ENCODE data around the gene PLCD3.

DNA sequence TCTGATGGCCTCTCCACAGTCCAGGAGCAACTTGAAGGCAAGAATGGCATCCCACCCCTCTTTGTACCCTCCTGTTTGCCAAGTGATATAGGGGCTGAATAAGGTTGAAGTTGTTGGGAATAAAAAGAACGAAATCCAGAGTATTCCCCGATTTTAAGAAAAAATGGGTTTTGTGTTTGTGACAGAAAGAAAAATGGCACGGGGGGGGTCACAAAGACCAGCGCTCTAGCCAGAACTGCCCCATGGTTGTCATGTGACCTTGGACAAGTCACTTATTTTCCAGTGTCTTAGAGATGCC, 14.2 kb upstream of the PLCD3 start:
- TF ChIP-seq, protein P1, sequence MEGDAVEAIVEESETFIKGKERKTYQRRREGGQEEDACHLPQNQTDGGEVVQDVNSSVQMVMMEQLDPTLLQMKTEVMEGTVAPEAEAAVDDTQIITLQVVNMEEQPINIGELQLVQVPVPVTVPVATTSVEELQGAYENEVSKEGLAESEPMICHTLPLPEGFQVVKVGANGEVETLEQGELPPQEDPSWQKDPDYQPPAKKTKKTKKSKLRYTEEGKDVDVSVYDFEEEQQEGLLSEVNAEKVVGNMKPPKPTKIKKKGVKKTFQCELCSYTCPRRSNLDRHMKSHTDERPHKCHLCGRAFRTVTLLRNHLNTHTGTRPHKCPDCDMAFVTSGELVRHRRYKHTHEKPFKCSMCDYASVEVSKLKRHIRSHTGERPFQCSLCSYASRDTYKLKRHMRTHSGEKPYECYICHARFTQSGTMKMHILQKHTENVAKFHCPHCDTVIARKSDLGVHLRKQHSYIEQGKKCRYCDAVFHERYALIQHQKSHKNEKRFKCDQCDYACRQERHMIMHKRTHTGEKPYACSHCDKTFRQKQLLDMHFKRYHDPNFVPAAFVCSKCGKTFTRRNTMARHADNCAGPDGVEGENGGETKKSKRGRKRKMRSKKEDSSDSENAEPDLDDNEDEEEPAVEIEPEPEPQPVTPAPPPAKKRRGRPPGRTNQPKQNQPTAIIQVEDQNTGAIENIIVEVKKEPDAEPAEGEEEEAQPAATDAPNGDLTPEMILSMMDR (IDR thresholded peaks at IDR 0.05 in 2 of 3, conservative IDR thresholded peaks at IDR 0.05 in 1 of 3; ENCODE audit: insufficient read depth in 2 of 3, low read depth in 1 of 3, low read length in 3 of 3): no peak
- TF ChIP-seq YY1 (IDR thresholded peaks at IDR 0.05; ENCODE audit: borderline replicate concordance in 1 of 3, control insufficient read depth in 1 of 3, extremely low read depth in 1 of 3, insufficient read depth in 3 of 3, insufficient read length in 1 of 3, insufficient replicate concordance in 2 of 3, low read depth in 1 of 3, low read length in 2 of 3): no peak
- no peak for TF ChIP-seq SMARCC2 (IDR thresholded peaks at IDR 0.05; ENCODE audit: low read depth)
- TF ChIP-seq, protein P2, sequence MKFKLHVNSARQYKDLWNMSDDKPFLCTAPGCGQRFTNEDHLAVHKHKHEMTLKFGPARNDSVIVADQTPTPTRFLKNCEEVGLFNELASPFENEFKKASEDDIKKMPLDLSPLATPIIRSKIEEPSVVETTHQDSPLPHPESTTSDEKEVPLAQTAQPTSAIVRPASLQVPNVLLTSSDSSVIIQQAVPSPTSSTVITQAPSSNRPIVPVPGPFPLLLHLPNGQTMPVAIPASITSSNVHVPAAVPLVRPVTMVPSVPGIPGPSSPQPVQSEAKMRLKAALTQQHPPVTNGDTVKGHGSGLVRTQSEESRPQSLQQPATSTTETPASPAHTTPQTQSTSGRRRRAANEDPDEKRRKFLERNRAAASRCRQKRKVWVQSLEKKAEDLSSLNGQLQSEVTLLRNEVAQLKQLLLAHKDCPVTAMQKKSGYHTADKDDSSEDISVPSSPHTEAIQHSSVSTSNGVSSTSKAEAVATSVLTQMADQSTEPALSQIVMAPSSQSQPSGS (CRISPR knock-in tag; IDR thresholded peaks at IDR 0.05): no peak
- TF ChIP-seq CBX8 (IDR thresholded peaks at IDR 0.05; ENCODE audit: borderline replicate concordance, extremely low read depth, low read depth, low read length, poor library complexity, severe bottlenecking): no peak
- TF ChIP-seq, protein P3, sequence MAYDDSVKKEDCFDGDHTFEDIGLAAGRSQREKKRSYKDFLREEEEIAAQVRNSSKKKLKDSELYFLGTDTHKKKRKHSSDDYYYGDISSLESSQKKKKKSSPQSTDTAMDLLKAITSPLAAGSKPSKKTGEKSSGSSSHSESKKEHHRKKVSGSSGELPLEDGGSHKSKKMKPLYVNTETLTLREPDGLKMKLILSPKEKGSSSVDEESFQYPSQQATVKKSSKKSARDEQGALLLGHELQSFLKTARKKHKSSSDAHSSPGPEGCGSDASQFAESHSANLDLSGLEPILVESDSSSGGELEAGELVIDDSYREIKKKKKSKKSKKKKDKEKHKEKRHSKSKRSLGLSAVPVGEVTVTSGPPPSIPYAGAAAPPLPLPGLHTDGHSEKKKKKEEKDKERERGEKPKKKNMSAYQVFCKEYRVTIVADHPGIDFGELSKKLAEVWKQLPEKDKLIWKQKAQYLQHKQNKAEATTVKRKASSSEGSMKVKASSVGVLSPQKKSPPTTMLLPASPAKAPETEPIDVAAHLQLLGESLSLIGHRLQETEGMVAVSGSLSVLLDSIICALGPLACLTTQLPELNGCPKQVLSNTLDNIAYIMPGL (CRISPR knock-in tag; IDR thresholded peaks at IDR 0.05): no peak; the same call in 1 of the 2 replicates
- no peak; the same call in 1 of the 2 replicates for TF ChIP-seq POLR2AphosphoS5 (IDR thresholded peaks at IDR 0.05; ENCODE audit: control insufficient read depth, insufficient read depth, low read depth, low read length)
- TF ChIP-seq, protein P4, sequence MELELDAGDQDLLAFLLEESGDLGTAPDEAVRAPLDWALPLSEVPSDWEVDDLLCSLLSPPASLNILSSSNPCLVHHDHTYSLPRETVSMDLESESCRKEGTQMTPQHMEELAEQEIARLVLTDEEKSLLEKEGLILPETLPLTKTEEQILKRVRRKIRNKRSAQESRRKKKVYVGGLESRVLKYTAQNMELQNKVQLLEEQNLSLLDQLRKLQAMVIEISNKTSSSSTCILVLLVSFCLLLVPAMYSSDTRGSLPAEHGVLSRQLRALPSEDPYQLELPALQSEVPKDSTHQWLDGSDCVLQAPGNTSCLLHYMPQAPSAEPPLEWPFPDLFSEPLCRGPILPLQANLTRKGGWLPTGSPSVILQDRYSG (tag; conservative IDR thresholded peaks at IDR 0.05; ENCODE audit: low read depth): no peak
- TF ChIP-seq, protein P5, sequence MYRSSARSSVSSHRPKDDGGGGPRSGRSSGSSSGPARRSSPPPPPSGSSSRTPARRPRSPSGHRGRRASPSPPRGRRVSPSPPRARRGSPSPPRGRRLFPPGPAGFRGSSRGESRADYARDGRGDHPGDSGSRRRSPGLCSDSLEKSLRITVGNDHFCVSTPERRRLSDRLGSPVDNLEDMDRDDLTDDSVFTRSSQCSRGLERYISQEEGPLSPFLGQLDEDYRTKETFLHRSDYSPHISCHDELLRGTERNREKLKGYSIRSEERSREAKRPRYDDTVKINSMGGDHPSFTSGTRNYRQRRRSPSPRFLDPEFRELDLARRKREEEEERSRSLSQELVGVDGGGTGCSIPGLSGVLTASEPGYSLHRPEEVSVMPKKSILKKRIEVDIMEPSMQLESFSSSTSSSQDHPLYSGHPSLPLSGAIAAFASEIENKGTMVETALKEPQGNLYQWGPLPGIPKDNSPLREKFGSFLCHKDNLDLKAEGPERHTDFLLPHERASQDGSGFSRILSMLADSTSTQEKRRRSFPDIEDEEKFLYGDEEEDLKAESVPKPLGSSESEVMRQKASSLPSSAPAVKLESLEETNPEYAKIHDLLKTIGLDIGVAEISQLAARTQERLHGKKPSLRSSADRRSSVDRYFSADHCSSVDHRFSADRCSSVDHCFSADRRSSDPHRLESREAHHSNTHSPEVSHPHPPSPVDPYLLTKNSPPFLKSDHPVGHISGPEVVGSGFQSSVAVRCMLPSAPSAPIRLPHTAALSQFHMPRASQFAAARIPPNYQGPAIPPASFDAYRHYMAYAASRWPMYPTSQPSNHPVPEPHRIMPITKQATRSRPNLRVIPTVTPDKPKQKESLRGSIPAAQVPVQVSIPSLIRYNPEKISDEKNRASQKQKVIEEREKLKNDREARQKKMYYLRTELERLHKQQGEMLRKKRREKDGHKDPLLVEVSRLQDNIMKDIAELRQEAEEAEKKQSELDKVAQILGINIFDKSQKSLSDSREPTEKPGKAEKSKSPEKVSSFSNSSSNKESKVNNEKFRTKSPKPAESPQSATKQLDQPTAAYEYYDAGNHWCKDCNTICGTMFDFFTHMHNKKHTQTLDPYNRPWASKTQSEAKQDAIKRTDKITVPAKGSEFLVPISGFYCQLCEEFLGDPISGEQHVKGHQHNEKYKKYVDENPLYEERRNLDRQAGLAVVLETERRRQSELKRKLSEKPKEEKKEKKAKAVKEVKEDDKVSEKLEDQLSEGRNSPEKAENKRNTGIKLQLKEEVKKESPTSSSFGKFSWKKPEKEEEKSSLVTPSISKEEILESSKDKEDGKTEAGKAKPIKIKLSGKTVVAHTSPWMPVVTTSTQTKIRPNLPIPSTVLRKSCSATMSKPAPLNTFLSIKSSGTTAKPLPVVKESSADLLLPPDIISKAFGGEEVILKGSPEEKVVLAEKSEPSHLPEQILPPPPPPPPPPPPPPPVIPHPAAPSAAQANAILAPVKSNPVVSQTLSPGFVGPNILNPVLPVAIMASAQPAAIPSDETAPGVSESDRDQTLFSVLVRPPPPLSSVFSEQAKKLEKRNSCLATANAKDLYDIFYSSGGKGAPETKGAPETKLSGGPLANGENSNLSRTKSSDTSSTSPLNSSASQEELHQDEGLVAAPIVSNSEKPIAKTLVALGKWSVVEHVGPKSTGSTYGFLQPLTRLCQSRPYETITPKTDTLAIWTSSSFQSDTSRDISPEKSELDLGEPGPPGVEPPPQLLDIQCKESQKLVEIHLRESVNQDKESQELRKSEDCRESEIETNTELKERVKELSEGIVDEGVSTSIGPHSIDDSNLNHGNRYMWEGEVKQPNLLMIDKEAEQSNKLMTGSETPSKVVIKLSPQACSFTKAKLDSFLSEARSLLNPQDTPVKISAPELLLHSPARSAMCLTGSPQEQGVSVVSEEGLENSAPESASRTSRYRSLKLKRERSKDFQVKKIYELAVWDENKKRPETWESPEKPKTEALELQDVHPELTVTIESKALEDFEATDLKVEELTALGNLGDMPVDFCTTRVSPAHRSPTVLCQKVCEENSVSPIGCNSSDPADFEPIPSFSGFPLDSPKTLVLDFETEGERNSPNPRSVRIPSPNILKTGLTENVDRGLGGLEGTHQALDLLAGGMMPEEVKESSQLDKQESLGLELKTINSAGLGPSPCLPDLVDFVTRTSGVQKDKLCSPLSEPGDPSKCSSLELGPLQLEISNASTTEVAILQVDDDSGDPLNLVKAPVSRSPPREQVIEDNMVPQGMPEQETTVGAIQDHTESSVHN (IDR thresholded peaks at IDR 0.05; ENCODE audit: borderline replicate concordance in 1 of 2, low read depth in 1 of 2): no peak
- TF ChIP-seq TSC22D4 (tag; IDR thresholded peaks at IDR 0.05): no peak
- TF ChIP-seq HNRNPUL1 (IDR thresholded peaks at IDR 0.05; ENCODE audit: low read length): no peak

All from K562 (cell line).